Body of pancreas (tissue), 4 donors: ENCODE results near the gene EXOC7. TPM values are rescaled to one million over a fixed set of nuclear protein-coding genes. Genes with fewer than 3 reads are reported as not detected.

Experiments used
- ATAC-seq: fragments of 150-250 bp; one replicate; pipeline ENCODE4 v1.9.1; 2016
- DNase-seq, 4 donors: peaks; one replicate each; pipeline ENCODE4 v3.0.0-alpha.2; 2019
- H3K27ac ChIP-seq, 4 donors: fragments of 200-600 bp; sonication (generic); 1 replicate in 3 of 4; 2 replicates in 1 of 4; pipeline versions ENCODE4 v1.5.1 to v1.6.1; 2016 to 2019; ENCODE audit warnings: mild to moderate bottlenecking in 1 of 4, mixed read lengths in 1 of 4, moderate library complexity in 1 of 4
- H3K27me3 ChIP-seq, 2 donors: fragments of 200-600 bp; sonication (generic); one replicate each; pipeline ENCODE4 v1.6.0; 2016; ENCODE audit warnings: mild to moderate bottlenecking in 1 of 2
- H3K36me3 ChIP-seq, 2 donors: fragments of 200-600 bp; sonication (generic); replicated peaks in 1 of 2; 2 replicates each; pipeline ENCODE4 v1.5.1; 2016; ENCODE audit warnings: low read depth in 2 of 2; ENCODE audit not compliant: insufficient read depth in 1 of 2
- H3K4me1 ChIP-seq: fragments of 200-600 bp; sonication (generic); one replicate; pipeline ENCODE4 v1.6.0; 2016
- H3K4me3 ChIP-seq, 2 donors: fragments of 200-600 bp; sonication (generic); 1 replicate in 1 of 2; 2 replicates in 1 of 2; pipeline ENCODE4 v1.5.1; 2016 to 2019
- H3K9me3 ChIP-seq, 3 donors: fragments of 200-600 bp; sonication (generic); 1 replicate in 2 of 3; 2 replicates in 1 of 3; pipeline ENCODE4 v1.5.1; 2016
- CTCF ChIP-seq, 7 experiments: fragments of 450-650 bp in 4 of 7; fragments of 200-600 bp in 3 of 7; sonication (generic) in 3 of 7; IDR thresholded peaks; one replicate each; pipeline ENCODE4 v1.5.1; 2016 to 2019; ENCODE audit warnings: antibody characterized with exemption in 7 of 7
- POLR2A ChIP-seq, 3 donors: fragments of 450-650 bp; IDR thresholded peaks; one replicate each; pipeline ENCODE4 v1.6.1; 2016; ENCODE audit warnings: antibody characterized with exemption in 3 of 3, mild to moderate bottlenecking in 2 of 3
- WGBS, 2 donors: methylation state at CpG; one replicate each; pipeline ENCODE4 v1.1.5; 2017; 5-methylcytosine and 5-hydroxymethylcytosine counted together
- intact Hi-C: fragments of 100-400 bp; cut with DNase I; formaldehyde crosslinking; loops from one replicate; pipeline ENCODE4 v1.15.1; 2023
- total RNA-seq, 2 donors: library from RNA; depleted of rRNA; stranded (reverse); fragments of >200 nt; gene quantifications; one replicate each; pipeline ENCODE4 v1.1.0, GENCODE V29; 2016

EXOC7 gene
- total RNA-seq, 2 donors from 2014 or later = 53.2 to 73.2 TPM

- TF ChIP-seq POLR2A (IDR thresholded peaks at IDR 0.05) (no peak), CTCF (IDR thresholded peaks at IDR 0.05) (no peak)
- Histone ChIP-seq H3K4me1 (peaks cover 12% of the 10 kb centered on the region), H3K27me3 (peaks cover 0 to 4% of the 10 kb centered on the region in 2 donors), H3K36me3 (no peaks in the 10 kb centered on the region), H3K9me3 (no peaks in the 10 kb centered on the region), H3K27ac (no peak overlapping the region), H3K4me3 (no peak overlapping the region)
- ATAC-seq (peak; percentile 43), DNase-seq (peak in 1 of 4 donors; percentile 48)
- intact Hi-C loops = loop anchor here (5.0 kb wide), 1 partner anchor 160 kb away; no protein-coding TSS in a partner anchor
- WGBS, 2 donors = 43 to 59% methylated on average over 16 to 31 of the region's 42 CpGs
These were observed 18.4 kb upstream of the EXOC7 start for GRCh38 chr17:76121932-76122430.

GRCh38 chr17:76120658-76121008 lies 17.0 kb upstream of the EXOC7 start:
- 84 to 100% methylated on average over 2 to 5 of the region's 5 CpGs for WGBS, 2 donors
- TF ChIP-seq POLR2A (IDR thresholded peaks at IDR 0.05) (no peak), CTCF (IDR thresholded peaks at IDR 0.05) (no peak)
- DNase-seq = no peak
- no peaks in the 10 kb centered on the region for H3K9me3 ChIP-seq
- no peak overlapping the region for H3K27ac ChIP-seq
- H3K4me1 ChIP-seq = peaks cover 12% of the 10 kb centered on the region
- no peak for ATAC-seq
- no peaks in the 10 kb centered on the region for H3K36me3 ChIP-seq
- intact Hi-C loops = loop anchor here (5.0 kb wide), 1 partner anchor 162 kb away; no protein-coding TSS in a partner anchor
- H3K4me3 ChIP-seq = no peak overlapping the region
- H3K27me3 ChIP-seq = peaks cover 0 to 4% of the 10 kb centered on the region in 2 donors

DNA sequence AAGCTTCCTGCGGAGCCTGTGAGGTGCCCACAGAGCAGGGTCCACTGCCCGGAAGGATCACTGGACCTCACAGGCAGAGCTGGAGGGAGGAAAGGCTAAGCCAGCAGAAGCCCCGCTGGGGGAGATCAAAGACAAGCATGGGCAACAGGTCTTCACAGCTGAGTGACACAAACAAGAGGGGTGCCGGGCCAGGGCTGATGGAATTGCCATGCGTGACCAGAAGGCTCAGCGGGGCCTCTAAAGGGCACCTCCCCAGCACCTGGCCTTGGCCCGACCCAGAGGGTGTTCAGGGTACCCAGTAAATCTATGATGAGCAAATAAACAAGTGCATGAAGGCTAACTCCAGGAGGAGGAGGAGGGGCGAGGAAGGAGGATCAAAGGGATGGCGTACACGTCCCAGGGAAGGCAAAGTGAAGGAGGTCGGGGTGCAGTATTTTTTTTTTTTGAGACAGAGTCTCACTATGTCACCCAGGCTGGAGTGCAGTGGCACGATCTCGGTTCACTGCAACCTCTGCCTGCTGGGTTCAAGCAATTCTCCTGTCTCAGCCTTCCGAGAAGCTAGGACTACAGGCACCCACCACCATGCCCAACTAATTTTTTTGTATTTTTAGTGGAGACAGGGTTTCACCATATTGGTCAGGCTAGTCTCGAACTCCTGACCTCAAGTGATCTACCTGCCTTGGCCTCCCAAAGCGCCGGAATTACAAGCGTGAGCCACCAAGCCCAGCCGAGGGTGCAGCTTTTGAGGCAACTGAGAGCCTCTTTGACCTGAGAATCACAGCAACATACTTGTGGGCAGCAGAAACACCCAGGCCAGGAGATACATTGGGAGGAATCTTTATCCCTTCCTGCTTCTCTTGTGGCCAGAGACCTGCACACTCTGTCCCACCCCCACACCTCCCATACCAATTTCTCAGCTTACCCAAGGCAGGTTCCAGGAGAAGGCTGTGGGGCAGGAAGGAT lies 16.1 kb upstream of the EXOC7 start:
- DNase-seq = no peak
- 79% methylated on average over 19 of the region's 19 CpGs for WGBS, 2 donors

GRCh38 chr17:76115138-76115754 lies 11.7 kb upstream of the EXOC7 start:
- H3K27me3 ChIP-seq = no peaks in the 10 kb centered on the region
- no peaks in the 10 kb centered on the region for H3K36me3 ChIP-seq
- H3K4me1 ChIP-seq = no peaks in the 10 kb centered on the region
- no peak for DNase-seq
- intact Hi-C loops = no loop called here
- WGBS, 2 donors = 79% methylated on average over 7 of the region's 7 CpGs
- no peak for ATAC-seq
- no peak overlapping the region for H3K4me3 ChIP-seq
- TF ChIP-seq CTCF (IDR thresholded peaks at IDR 0.05) (no peak), POLR2A (IDR thresholded peaks at IDR 0.05) (no peak)
- H3K9me3 ChIP-seq = no peaks in the 10 kb centered on the region
- H3K27ac ChIP-seq = no peak overlapping the region

More for the DNA sequence above, 16.1 kb upstream of the EXOC7 start:
- H3K27me3 ChIP-seq = peaks cover 0 to 4% of the 10 kb centered on the region in 2 donors
- intact Hi-C loops = loop anchor here (5.0 kb wide), 1 partner anchor 163 kb away; no protein-coding TSS in a partner anchor
- no peak for TF ChIP-seq POLR2A (IDR thresholded peaks at IDR 0.05)
- no peak for TF ChIP-seq CTCF (IDR thresholded peaks at IDR 0.05)
- no peak overlapping the region for H3K27ac ChIP-seq
- H3K4me1 ChIP-seq = peaks cover 12% of the 10 kb centered on the region
- no peak for ATAC-seq
- H3K36me3 ChIP-seq = no peaks in the 10 kb centered on the region
- H3K4me3 ChIP-seq = no peak overlapping the region
- no peaks in the 10 kb centered on the region for H3K9me3 ChIP-seq
